GF-D8 (cell line): Measurements from ENCODE around the gene TRIM14.
"Not testable (repeated sequence)": the region's sequence is repeated elsewhere in the genome, so short reads cannot be mapped to it uniquely, and the experiment has no call there.

Experiments
- DNase-seq: peaks from one replicate; lab custom pipeline; 2025; lab: John Stamatoyannopoulos, UW

Gene TRIM14

GRCh38 chr9:98108531-98109031 is 10.4 kb downstream of the TRIM14 start:
- DNase-seq = no peak

- no peak for DNase-seq
These were observed 11.1 kb downstream of the TRIM14 start for GRCh38 chr9:98107926-98108325.

GRCh38 chr9:98105006-98105405 is 14.0 kb downstream of the TRIM14 start:
- DNase-seq = no peak

GRCh38 chr9:98104445-98104881 is 14.6 kb downstream of the TRIM14 start:
- peak; percentile 96 for DNase-seq

GRCh38 chr9:98101868-98102273 is 17.2 kb downstream of the TRIM14 start:
- peak; percentile 95 for DNase-seq

GRCh38 chr9:98101416-98101815 is 17.6 kb downstream of the TRIM14 start:
- DNase-seq = no peak

- no peak for DNase-seq
These were observed 18.6 kb downstream of the TRIM14 start for GRCh38 chr9:98100456-98100855.

- DNase-seq = no peak
These were observed 19.1 kb downstream of the TRIM14 start for GRCh38 chr9:98099898-98100297.

DNA sequence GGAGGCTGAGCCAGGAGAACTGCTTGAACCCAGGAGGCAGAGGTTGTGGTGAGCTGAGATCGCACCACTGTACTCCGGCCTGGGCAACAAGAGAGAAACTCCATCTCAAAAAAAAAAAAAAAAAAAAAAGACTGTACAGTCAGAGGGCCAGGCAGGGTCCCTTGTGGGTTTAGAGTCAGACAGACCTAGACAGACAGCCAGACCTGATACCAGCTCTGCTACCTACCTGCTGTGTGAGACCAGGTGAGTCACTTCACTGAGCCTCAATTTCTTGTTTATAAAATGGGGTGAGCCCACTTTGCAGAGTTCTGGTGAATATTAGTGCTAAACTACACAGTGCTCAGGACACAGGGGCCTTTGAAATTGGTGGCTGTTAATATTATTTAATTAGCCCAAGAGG is 19.7 kb downstream of the TRIM14 start:
- DNase-seq = no peak

DNA sequence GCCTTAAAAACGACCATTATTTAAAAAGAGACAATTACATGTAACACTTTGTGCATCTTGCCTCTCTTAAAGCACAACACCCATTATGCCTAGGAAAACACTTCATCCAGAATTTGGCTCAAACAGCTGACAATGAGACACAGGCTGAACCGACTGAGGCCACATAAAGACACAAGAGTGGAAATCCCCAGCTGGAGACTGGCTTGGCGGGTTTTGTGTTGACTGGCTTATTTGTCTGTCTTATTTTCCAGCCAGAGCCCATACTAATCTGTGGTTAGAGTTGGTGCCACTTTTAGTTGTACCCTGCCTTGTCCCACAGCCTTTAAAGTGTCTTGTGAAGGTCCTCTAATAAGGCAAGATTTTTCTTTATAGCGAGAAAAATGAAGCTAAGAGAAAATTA is 21.2 kb downstream of the TRIM14 start:
- no peak for DNase-seq

- no peak for DNase-seq
These were observed 22.9 kb downstream of the TRIM14 start for GRCh38 chr9:98096091-98096490.

GRCh38 chr9:98095401-98095800 is 23.6 kb downstream of the TRIM14 start:
- DNase-seq = no peak

DNA sequence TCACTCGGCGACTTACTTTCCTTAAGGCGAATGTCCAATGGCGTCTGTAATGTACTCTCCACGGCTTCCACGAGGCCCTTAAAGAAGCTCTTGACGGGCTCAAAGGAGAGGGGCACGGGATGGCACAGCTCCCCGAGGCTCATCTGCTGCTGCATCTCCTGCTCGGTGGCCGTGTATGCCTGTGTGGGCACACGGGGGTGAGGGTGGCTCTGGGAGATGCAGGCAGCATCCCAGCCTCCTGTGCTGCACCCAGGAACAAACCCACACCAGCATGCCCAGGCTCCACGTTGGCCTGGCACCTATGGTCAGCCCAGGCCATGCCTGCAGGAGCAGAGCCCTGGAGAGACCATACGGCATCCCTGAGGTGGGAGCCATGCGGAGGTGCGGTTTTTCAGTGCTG is 24.2 kb downstream of the TRIM14 start:
- DNase-seq = no peak

GRCh38 chr9:98094316-98094715 is 24.7 kb downstream of the TRIM14 start:
- no peak for DNase-seq

DNA sequence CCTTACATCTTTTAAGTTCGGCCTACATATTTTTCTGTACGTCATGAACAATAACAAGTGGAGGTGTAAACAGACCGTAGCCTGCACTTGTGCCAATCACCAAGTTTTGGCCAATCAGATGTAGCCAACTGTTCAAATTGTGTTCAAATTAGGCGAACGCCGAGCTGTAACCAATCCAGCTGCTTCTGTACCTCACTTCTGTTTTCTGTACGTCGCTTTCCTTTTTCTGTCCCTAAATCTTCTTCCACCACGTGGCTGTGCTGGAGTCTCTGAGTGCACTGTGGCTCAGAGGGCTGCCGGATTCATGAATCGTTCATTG is 26.4 kb downstream of the TRIM14 start:
- no peak for DNase-seq

DNA sequence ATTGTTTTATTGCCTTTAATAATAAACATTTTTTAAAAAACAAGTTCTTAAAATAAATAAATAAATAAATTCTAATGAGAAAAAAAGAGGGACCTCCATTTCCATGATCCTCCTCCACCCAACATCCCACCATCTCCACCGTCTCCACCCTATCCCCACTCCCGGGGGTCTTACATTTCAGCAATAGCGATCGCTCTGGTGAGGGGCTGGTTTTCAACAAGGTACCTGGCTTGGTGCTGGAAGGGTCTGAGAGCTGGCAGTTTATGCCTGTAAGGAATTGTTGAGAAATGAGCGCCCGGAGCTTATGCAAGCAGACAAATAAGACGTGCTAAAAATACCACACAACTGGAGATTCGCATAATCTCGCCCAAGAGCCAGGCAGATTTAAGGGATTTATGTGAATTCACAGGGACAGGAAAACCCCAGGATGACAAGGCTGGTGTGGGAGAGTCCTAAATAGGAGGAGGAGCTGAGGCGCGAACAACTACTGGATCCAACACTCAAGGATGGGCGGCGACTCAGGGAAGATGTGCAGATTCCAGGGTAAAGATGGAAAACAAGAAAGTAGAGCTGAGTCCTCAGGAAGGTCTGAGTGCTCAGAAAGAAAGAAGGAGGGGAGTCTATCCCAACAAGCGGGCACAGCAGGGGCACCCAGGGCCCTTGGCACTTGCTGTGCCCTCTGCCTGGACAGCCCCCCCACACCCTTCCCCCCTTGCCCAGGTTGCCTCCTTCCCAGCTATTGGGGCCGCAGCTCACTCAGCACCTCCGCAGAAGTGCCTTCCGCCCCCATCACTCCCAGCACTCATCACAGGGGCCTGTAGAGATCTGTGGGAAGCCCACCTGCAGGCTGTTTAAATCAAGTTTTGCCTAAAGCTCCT is 27.0 kb downstream of the TRIM14 start:
- no peak for DNase-seq

- not testable (repeated sequence) for DNase-seq
These were observed 28.3 kb downstream of the TRIM14 start for GRCh38 chr9:98090674-98091073.

- DNase-seq = no peak
These were observed 31.3 kb downstream of the TRIM14 start for GRCh38 chr9:98087420-98088354.

DNA sequence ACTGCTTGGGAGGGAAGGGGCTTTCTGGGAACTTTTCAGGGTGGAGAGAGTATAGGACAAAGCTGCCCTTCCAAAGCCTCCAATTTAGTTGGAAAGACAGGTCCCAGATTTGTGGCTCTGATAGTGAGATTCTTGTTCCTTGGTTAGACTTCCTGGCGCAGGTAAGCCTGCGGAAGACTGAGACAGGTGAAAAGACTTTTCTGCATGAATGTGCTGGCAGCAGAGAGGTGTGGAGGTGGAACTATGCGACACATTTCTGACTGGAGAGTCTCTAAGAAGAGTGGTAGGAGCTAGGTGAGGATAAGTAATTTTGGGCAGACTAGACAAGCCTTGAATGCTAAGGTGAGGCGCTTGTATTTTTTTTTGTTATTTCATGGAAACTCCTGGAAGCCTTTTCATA is 32.6 kb downstream of the TRIM14 start:
- no peak for DNase-seq

DNA sequence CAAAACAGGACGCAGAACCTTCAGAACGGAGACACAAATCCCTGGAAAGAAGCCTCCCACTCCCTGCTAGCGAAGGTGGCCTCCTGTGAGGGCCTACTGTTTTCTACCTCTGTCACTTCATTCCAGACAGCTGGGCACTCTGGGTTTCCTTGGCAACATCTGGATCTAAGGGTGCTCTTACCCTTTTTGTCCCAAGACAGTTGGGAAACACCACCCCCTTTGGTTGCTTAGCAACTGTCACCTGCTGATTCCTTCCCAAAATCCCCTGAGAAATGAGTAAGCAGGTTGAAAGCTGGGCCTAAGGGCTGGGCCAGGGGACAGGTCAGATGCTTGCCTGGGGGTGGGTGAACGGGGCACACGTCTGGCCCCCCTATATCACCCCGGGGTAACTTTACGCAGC is 33.1 kb downstream of the TRIM14 start:
- no peak for DNase-seq

DNA sequence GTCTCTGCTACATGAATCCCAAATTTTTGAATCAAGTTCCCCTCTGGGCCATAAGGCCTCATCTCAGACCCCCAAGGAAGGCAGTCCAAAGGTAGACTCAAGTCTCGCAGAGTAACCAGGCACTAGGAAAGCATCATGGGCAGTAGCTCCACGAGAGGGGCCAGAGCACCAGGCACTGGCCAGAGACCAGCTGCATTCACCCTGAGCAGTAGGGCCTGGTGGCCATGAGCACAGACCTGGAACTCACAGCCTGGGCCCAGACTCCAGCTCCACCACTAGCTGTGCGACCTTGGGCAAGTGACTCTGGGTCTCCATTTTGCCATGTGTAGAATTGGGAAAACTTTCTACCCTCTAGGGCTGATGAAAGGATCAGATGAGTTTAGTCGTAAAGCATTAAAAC is 34.0 kb downstream of the TRIM14 start:
- DNase-seq = no peak

- DNase-seq = no peak
These were observed 34.6 kb downstream of the TRIM14 start for GRCh38 chr9:98084396-98084795.
